Measurements from ENCODE around the gene PRKRA. TPM values are rescaled to one million over a fixed set of nuclear protein-coding genes. Genes with fewer than 3 reads are reported as not detected.

PRKRA gene
- total and polyA plus RNA-seq, 2 of the 8 experiments (the other 6 are each of a cell fraction or from before 2014, with no cell fraction given) = 25.4 to 60.4 TPM

DNA sequence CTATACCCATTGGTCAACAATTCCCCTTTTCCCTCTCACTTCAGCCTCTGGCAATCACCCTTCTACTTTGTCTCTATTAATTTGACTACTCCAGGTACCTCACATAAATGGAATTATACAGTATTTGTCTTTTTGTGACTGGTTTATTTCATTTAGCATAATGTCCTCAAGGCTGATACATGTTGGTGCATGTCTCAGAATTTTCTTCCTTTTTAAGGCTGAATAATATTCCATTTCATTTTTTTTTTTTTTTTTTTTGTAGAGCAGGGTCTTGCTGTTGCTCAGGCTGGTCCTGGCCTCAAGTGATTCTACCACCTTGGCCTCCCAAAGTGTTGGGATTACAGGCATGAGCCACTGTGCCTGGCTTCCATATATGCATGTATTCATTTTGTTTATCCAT is 25.5 kb upstream of the PRKRA start:
- H3K14ac ChIP-seq (ENCODE audit: insufficient read length) = no peak overlapping the region
- no peaks in the 10 kb centered on the region; a peak in 2 of 7 replicates for H3K27me3 ChIP-seq (replicated peaks in 1 of 4; ENCODE audit: control insufficient read depth in 3 of 4, extremely low read depth in 1 of 4, insufficient read depth in 3 of 4, low read length in 3 of 4)
- no peaks in the 10 kb centered on the region for H3K9me3 ChIP-seq (ENCODE audit: insufficient read depth in 2 of 2, low read depth in 1 of 2, low read length in 1 of 2)
- CTCF ChIA-PET (ENCODE audit: partially characterized antibody) = no interaction called here
- H3K4ac ChIP-seq (replicated peaks; ENCODE audit: insufficient read length, low read depth, low read length) = no peak overlapping the region
- no peak overlapping the region for H2BK120ac ChIP-seq (replicated peaks; ENCODE audit: low read depth, low read length)
- H3K36me3 ChIP-seq (ENCODE audit: control insufficient read depth in 2 of 4, insufficient read depth in 4 of 4, low read length in 3 of 4) = no peaks in the 10 kb centered on the region
- no peak overlapping the region for H2AK5ac ChIP-seq (ENCODE audit: low read depth, low read length)
- no peak overlapping the region for H2BK15ac ChIP-seq (ENCODE audit: low read length)
- no peak overlapping the region for H3K4me3 ChIP-seq (ENCODE audit: extremely low read depth in 1 of 4, insufficient read depth in 2 of 4, low read depth in 3 of 4, low read length in 4 of 4)
- H2AFZ ChIP-seq (ENCODE audit: low read length) = no peak overlapping the region
- H2BK12ac ChIP-seq (ENCODE audit: low read depth, low read length) = no peak overlapping the region
- no peak overlapping the region for H3K4me2 ChIP-seq (ENCODE audit: insufficient read depth in 1 of 2, low read depth in 2 of 2, low read length in 2 of 2)
- FAIRE-seq (no peak), DNase-seq (ENCODE audit: low read depth in 1 of 2, low spot score in 2 of 2) (no peak)
- peaks cover 9% of the 10 kb centered on the region for H3K23me2 ChIP-seq (ENCODE audit: low read depth, low read length)
- H3K18ac ChIP-seq (ENCODE audit: extremely low read depth, low read length) = no peak overlapping the region
- peaks cover 0 to 2% of the 10 kb centered on the region in 2 experiments for H4K20me1 ChIP-seq (replicated peaks in 1 of 2; ENCODE audit: control insufficient read depth in 1 of 2, insufficient read depth in 2 of 2, low read length in 2 of 2)
- no peak overlapping the region for H4K5ac ChIP-seq (ENCODE audit: insufficient read length, low read depth, low read length)
- no peak overlapping the region for H4K91ac ChIP-seq (replicated peaks; ENCODE audit: insufficient read length, low read length)
- H2BK5ac ChIP-seq (ENCODE audit: low read depth, low read length) = no peak overlapping the region
- H3K23ac ChIP-seq (ENCODE audit: insufficient read length) = no peak overlapping the region
- no peak overlapping the region for H3K9ac ChIP-seq (replicated peaks in 1 of 4; ENCODE audit: extremely low read depth in 1 of 4, low read depth in 3 of 4, low read length in 3 of 4)
- H2BK20ac ChIP-seq (ENCODE audit: low read length) = no peak overlapping the region
- H3K27ac ChIP-seq (ENCODE audit: low read depth, low read length) = no peak overlapping the region
- H4K8ac ChIP-seq (ENCODE audit: extremely low read depth, insufficient read depth, low read length) = no peak overlapping the region
- H3K4me1 ChIP-seq (replicated peaks in 1 of 4; ENCODE audit: control insufficient read depth in 3 of 4, insufficient read depth in 4 of 4, low read length in 3 of 4) = peaks cover 0 to 4% (median 1%) of the 10 kb centered on the region in 4 experiments; a peak in 1 of 7 replicates
- POLR2A ChIA-PET (ENCODE audit: partially characterized antibody) = interaction anchor here (1.0 kb wide), 1 partner anchor 37 kb away, joined by 3 read pairs; no protein-coding TSS in a partner anchor
- H3K79me2 ChIP-seq (ENCODE audit: control insufficient read depth in 1 of 2, insufficient read depth in 2 of 2, low read length in 2 of 2) = peaks cover 0 to 3% of the 10 kb centered on the region in 2 experiments; a peak in 2 of 4 replicates
- H3K79me1 ChIP-seq (ENCODE audit: low read depth, low read length) = no peaks in the 10 kb centered on the region; the same call in 1 of the 2 replicates
- no peak overlapping the region for H3K56ac ChIP-seq (replicated peaks; ENCODE audit: insufficient read length, low read depth, low read length)
- TF ChIP-seq CHD7 (IDR thresholded peaks at IDR 0.05; ENCODE audit: insufficient replicate concordance, low read length) = no peak

Data from H1 (cell line).